CD4-positive, alpha-beta T cell treated with Interleukin-15 for 1 hour (primary cell): Measurements from ENCODE around the gene NLRP3.
A peak's percentile ranks its signal among the peaks of the same experiment; 100 is the strongest.
"Not testable (repeated sequence)": the region's sequence is repeated elsewhere in the genome, so short reads cannot be mapped to it uniquely, and the experiment has no call there.

Experiments
- DNase-seq: peaks from one replicate; pipeline ENCODE4 v3.0.0-alpha.2; 2020

Gene NLRP3

GRCh38 chr1:247440001-247440620 is 24.1 kb downstream of the NLRP3 start:
- DNase-seq, result peak; percentile 72

GRCh38 chr1:247441606-247442005 is 25.6 kb downstream of the NLRP3 start:
- DNase-seq, result no peak

DNA sequence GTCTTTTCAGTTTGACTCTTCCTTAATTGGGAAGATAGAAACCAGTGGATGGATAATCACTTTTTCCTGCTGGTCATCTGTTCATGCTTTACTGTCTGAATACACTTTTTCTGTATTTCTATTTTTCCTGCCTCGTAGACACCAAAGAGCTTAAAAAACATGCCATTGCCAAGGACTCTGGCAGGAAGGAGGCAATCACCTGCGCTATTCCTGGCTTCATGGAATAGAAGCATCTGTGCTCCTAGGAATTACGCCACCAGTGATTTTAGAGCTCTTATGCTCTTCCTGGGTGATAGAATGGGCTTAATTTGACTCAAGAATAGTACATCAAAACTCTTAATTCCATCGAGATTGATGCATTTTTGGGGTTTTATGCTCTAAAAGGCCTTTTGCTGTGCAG is 26.2 kb downstream of the NLRP3 start:
- DNase-seq, result no peak

DNA sequence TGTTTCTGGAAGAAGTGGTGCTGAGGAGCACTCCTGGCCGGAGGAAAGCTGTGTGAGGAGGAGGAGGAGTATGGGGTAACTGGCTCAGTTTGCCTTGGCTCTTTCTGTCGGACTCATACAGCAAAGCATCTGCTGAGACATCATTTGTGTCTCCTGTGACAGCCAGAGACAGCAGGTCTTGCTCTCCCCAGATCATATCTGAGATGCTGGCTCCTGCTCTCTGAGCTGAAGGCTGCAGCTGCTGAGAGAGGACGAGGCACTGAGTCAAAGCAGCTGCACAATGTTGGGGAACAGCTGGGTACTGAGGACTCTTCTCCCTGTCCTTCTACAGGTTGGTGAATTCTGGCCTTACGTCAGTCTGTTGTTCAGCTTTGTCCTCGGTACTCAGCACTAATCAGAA is 27.7 kb downstream of the NLRP3 start:
- no peak for DNase-seq

- no peak for DNase-seq
Measured at GRCh38 chr1:247444571-247444970, 28.6 kb downstream of the NLRP3 start.

GRCh38 chr1:247445526-247446356 is 29.8 kb downstream of the NLRP3 start:
- peak; percentile 55 for DNase-seq

- no peak for DNase-seq
Measured at GRCh38 chr1:247447162-247447909, 31.4 kb downstream of the NLRP3 start.

GRCh38 chr1:247448107-247448791 is 32.3 kb downstream of the NLRP3 start:
- DNase-seq, result peak; percentile 46

- DNase-seq, result no peak
Measured at GRCh38 chr1:247451388-247452010, 35.5 kb downstream of the NLRP3 start.

GRCh38 chr1:247452447-247453039 is 36.6 kb downstream of the NLRP3 start:
- no peak for DNase-seq

DNA sequence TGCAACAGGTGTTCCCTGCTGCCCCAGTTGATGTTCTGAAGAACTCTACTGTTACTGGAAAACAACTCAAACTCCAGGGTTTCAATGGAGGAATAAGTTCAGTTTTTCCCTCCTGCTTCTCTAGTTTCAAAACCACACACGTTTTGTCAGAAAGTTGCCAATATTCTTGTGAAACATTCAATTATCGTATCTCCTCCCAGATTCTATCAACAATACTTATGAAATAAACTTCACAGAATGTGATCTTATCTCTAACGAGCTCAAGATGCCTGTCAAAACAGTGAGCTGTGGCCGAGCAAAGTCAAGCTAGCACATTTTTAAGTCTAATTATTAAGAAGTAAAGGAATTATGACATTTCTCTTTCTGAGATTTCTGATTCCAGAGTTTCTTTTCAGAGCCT is 37.3 kb downstream of the NLRP3 start:
- DNase-seq, result no peak

DNA sequence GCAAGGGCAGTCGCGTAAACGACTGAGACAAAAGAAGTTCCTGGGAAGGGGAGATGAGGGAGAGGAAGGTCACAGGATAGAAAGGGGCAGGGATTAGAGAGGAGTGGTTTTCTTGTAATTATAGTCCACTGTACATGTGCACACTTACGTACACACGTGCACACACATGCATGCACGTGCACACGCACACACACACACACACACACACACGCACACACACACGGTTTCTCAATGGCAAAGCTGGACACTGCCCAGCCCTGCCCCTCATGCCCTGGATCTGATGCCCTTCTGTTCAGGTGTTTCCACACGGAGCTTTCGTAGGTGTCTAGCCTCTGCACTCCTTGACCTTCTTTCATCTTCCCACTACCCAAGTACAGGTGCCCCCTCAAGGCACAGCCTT is 38.0 kb downstream of the NLRP3 start:
- DNase-seq, result no peak

DNA sequence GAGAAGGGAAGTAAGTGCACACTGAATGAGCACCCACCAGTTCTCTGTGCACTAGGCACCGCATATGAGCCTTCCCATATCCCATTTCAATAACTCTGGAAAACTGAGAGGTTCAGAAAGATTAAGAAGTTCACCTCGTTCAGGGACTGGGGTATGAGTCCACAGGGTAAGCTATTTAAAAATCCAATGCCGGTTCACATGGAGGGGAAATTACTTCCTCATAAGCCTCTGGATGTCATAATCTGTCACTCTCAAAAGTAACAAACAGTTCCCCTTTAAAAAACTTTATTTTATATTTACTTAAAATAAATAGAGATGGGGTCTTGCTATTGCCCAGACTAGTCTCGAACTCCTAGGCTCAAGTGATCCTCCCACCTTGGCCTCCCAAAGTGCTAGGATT is 40.0 kb downstream of the NLRP3 start:
- DNase-seq, result no peak

DNA sequence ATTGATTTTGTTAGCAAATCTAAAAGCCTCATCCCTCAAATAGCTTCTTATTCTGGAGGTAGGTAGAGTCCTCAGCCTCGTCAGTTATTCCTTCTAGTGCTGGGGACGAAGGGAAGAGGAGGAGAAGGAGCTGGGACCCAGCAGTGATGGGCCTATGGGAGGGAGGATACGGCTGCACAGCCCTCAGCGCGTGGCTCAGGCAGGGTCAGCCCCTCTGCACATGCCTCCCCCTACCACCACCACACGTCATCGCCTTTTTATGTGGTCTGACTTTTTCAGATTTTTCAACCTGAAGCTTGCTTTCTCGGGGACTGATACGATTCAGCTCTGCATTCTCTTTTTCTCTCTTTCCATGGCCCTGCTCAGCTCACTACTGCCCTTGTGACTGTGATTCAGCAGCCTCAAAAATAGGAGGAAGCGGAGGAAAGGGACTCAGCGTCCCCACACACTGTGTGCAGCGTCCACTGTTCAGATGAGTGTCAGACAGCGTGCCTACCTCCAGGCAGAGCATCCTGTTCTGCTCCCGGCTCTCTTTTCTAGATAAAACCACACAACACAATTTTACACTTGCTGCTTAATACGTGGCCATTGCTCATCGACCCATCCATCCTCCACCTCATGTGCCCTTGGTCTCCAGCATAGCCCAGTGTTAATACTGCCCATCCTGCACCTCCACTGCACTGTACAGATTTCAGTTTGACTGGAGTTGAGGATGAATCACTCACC is 41.1 kb downstream of the NLRP3 start:
- DNase-seq, result peak; percentile 31

DNA sequence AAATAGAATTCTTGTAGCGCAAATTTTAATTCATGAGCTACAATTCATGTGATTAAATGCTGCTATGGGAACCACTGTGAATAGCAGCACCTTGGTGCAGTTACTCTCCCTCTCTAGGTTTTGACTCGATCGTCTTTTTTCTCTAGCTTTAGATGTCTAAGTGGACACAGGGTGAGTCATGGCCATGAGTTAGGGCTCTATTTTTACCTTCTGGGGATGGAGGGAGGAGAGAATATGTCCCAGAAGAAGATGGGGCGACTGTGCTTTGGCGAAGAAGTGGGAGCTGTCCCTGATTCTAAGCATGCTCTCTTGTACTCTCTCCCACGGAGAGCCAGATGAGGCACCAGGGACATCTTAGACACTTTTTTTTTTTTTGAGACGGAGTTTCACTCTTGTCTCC is 43.5 kb downstream of the NLRP3 start:
- DNase-seq, result no peak

DNA sequence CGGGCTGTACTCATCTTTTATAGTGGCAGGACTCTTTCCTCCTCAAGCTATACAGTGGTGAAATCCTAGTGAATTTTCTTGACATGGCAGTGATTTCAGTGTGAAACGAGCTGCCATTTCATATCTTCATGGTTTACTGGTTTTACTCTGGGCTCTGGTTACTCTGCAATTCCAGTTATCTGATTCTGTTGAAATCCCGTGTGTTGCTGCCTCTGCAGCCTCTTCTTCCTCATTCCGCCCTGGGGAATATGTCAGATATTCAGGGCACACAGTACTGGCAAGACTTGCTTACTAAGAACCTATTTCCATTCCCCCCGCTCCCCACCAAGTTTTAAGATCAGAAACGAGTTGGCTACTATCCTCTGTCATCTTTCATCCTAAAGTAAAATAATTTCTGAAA is 49.8 kb downstream of the NLRP3 start:
- no peak for DNase-seq

DNA sequence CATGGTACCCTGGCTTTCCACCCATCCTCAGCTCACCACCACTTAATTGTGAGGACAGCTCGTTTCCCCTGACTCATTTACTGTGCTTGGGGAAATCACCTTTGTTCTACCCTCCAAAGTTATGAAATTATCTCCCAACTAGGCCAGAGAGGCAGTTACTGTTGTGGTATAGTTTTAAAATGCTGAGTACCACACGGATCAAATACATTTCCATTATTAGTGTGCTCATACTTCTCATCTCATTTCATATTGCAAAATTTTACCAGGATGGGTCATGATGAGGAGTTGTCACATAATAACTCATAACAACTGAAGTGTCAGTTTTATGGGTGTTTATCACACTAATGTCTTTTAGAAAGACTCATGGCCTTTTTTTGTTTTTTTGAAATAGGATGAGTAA is 51.2 kb downstream of the NLRP3 start:
- DNase-seq, result no peak

- DNase-seq, result no peak
Measured at GRCh38 chr1:247468481-247469140, 52.6 kb downstream of the NLRP3 start.

GRCh38 chr1:247469141-247469535 is 53.2 kb downstream of the NLRP3 start:
- DNase-seq, result no peak

GRCh38 chr1:247470942-247471429 is 55.0 kb downstream of the NLRP3 start:
- not testable (repeated sequence) for DNase-seq

DNA sequence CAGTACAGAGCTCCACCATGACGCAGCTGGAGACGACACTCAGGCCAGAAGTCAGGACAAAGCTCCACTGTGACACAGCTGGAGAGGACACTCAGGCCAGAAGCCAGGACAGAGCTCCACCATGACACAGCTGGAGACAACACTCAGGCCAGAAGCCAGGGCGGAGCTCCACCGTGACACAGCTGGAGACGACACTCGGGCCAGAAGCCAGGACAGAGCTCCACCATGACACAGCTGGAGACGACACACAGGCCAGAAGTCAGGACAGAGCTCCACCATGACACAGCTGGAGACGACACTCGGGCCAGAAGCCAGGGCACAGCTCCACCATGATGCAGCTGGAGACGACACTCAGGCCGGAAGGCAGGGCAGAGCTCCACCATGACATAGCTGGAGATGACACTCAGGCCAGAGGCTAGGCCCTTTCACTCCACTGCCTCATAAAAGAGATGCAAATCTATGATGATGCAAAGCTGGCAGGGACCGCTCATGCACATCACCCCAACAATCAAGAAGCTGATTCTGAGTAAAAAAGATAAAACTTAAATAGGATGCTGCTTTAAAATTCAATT is 55.6 kb downstream of the NLRP3 start:
- DNase-seq, result no peak
